Measurements from ENCODE around the gene HSD3B1. TPM values are rescaled to one million over a fixed set of nuclear protein-coding genes. Genes with fewer than 3 reads are reported as not detected.

HSD3B1 gene
- total RNA-seq, 1 donor from 2014 or later = not detected

- Mint-ChIP-seq H3K36me3 (ENCODE audit: low read depth) (no peaks in the 10 kb centered on the region), H3K4me1 (no peaks in the 10 kb centered on the region)
- POLR2A ChIA-PET = no interaction called here
Observed at GRCh38 chr1:119467857-119468668, 38.9 kb upstream of the HSD3B1 start.

GRCh38 chr1:119469741-119470140 is 37.3 kb upstream of the HSD3B1 start:
- no peak for TF ChIP-seq CTCF (IDR thresholded peaks at IDR 0.05)
- POLR2A ChIA-PET = no interaction called here
- H3K36me3 Mint-ChIP-seq (ENCODE audit: low read depth) = no peaks in the 10 kb centered on the region
- H3K27ac Mint-ChIP-seq = no peak overlapping the region
- H3K4me3 Mint-ChIP-seq = no peak overlapping the region
- CTCF ChIA-PET = no interaction called here
- H3K27me3 Mint-ChIP-seq = peaks cover 3% of the 10 kb centered on the region
- no peaks in the 10 kb centered on the region for H3K4me1 Mint-ChIP-seq
- H3K9me3 Mint-ChIP-seq = no peaks in the 10 kb centered on the region
- no peak for DNase-seq
- intact Hi-C loops (cut with micrococcal nuclease) = no loop called here
- ATAC-seq (ENCODE audit: low read depth) = no peak

More at GRCh38 chr1:119467857-119468668, 38.9 kb upstream of the HSD3B1 start:
- Mint-ChIP-seq H3K9me3 (no peaks in the 10 kb centered on the region), H3K27ac (no peak overlapping the region), H3K4me3 (no peak overlapping the region), H3K27me3 (peaks cover 3% of the 10 kb centered on the region)
- ATAC-seq (ENCODE audit: low read depth) (no peak), DNase-seq (no peak)
- intact Hi-C loops (cut with micrococcal nuclease) = no loop called here
- CTCF ChIA-PET = no interaction called here
- TF ChIP-seq CTCF (IDR thresholded peaks at IDR 0.05) = no peak

- H3K27me3 Mint-ChIP-seq = peaks cover 6% of the 10 kb centered on the region
- ATAC-seq (ENCODE audit: low read depth) (no peak), DNase-seq (no peak)
- H3K27ac Mint-ChIP-seq = no peak overlapping the region
- no peaks in the 10 kb centered on the region for H3K9me3 Mint-ChIP-seq
- no peaks in the 10 kb centered on the region for H3K4me1 Mint-ChIP-seq
- no peak for TF ChIP-seq CTCF (IDR thresholded peaks at IDR 0.05)
- intact Hi-C loops (cut with micrococcal nuclease) = no loop called here
- H3K36me3 Mint-ChIP-seq (ENCODE audit: low read depth) = no peaks in the 10 kb centered on the region
- no peak overlapping the region for H3K4me3 Mint-ChIP-seq
- CTCF ChIA-PET = no interaction called here
- POLR2A ChIA-PET = no interaction called here
Observed at GRCh38 chr1:119470377-119470776, 36.6 kb upstream of the HSD3B1 start.

- Mint-ChIP-seq H3K27me3 (peaks cover 6% of the 10 kb centered on the region), H3K36me3 (ENCODE audit: low read depth) (no peaks in the 10 kb centered on the region), H3K4me1 (no peaks in the 10 kb centered on the region), H3K4me3 (no peak overlapping the region), H3K27ac (no peak overlapping the region), H3K9me3 (no peaks in the 10 kb centered on the region)
- ChIA-PET POLR2A (no interaction called here), CTCF (no interaction called here)
- no peak for TF ChIP-seq CTCF (IDR thresholded peaks at IDR 0.05)
- intact Hi-C loops (cut with micrococcal nuclease) = no loop called here
- DNase-seq (no peak), ATAC-seq (ENCODE audit: low read depth) (no peak)
Observed at GRCh38 chr1:119470958-119471357, 36.1 kb upstream of the HSD3B1 start.

GRCh38 chr1:119471566-119471965 is 35.4 kb upstream of the HSD3B1 start:
- Mint-ChIP-seq H3K9me3 (no peaks in the 10 kb centered on the region), H3K36me3 (ENCODE audit: low read depth) (no peaks in the 10 kb centered on the region)
- CTCF ChIA-PET = interaction anchor here (1.1 kb wide), 1 partner anchor 25 kb away, joined by 3 read pairs; no protein-coding TSS in a partner anchor

More at GRCh38 chr1:119471566-119471965, 35.4 kb upstream of the HSD3B1 start:
- H3K27ac Mint-ChIP-seq = no peak overlapping the region
- ATAC-seq (ENCODE audit: low read depth) = no peak
- no peaks in the 10 kb centered on the region for H3K4me1 Mint-ChIP-seq
- H3K4me3 Mint-ChIP-seq = no peak overlapping the region
- DNase-seq = no peak
- H3K27me3 Mint-ChIP-seq = peaks cover 6% of the 10 kb centered on the region
- intact Hi-C loops (cut with micrococcal nuclease) = no loop called here
- TF ChIP-seq CTCF (IDR thresholded peaks at IDR 0.05) = no peak
- POLR2A ChIA-PET = no interaction called here
